ENCODE results near the gene MAU2.

DNA sequence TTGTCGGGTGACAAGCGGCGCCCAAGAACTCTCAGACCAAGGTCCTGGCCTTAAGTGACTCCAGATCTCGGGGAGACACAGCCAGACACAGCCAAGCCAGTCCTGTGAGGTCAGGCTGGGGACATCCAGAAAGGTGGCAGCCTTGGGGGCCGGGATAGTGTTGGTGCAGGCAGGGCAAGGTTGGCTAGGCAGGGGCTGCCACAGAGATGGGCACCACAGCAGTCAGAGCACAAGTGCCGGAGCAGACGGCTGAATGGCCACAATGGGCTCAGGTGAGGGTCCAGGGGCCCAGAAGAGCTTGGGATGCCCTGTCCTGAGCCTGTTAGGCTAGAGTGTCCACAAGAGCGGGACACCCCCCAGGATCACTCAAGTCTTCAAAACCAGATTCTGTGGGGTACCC is 32.2 kb downstream of the MAU2 start:
- TF ChIP-seq POLR2A (IDR thresholded peaks at IDR 0.05), result no peak
- TF ChIP-seq, protein P1, sequence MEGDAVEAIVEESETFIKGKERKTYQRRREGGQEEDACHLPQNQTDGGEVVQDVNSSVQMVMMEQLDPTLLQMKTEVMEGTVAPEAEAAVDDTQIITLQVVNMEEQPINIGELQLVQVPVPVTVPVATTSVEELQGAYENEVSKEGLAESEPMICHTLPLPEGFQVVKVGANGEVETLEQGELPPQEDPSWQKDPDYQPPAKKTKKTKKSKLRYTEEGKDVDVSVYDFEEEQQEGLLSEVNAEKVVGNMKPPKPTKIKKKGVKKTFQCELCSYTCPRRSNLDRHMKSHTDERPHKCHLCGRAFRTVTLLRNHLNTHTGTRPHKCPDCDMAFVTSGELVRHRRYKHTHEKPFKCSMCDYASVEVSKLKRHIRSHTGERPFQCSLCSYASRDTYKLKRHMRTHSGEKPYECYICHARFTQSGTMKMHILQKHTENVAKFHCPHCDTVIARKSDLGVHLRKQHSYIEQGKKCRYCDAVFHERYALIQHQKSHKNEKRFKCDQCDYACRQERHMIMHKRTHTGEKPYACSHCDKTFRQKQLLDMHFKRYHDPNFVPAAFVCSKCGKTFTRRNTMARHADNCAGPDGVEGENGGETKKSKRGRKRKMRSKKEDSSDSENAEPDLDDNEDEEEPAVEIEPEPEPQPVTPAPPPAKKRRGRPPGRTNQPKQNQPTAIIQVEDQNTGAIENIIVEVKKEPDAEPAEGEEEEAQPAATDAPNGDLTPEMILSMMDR (IDR thresholded peaks at IDR 0.05), result no peak
